Peyer's patch (tissue), 4 donors: ENCODE measurements around the gene ALDH5A1. TPM values are rescaled to one million over a fixed set of nuclear protein-coding genes. Genes with fewer than 3 reads are reported as not detected.
A peak's percentile ranks its signal among the peaks of the same experiment; 100 is the strongest.

ENCODE experiments used
- DNase-seq, 3 donors: peaks; one replicate each; pipeline ENCODE4 v3.0.0-alpha.2; 2017 to 2019
- H3K27ac ChIP-seq, 4 donors: fragments of 200-600 bp; sonication (generic); one replicate each; pipeline ENCODE4 v1.5.1; 2016 to 2019
- H3K27me3 ChIP-seq, 2 donors: fragments of 200-600 bp; sonication (generic); one replicate each; pipeline ENCODE4 v1.5.1; 2019
- H3K36me3 ChIP-seq, 3 donors: fragments of 200-600 bp; sonication (generic); one replicate each; pipeline ENCODE4 v1.5.1; 2016 to 2019
- H3K4me1 ChIP-seq, 4 donors: fragments of 200-600 bp; sonication (generic); one replicate each; pipeline ENCODE4 v1.5.1; 2016 to 2019
- H3K4me3 ChIP-seq, 4 donors: fragments of 200-600 bp; sonication (generic); 1 replicate in 3 of 4; 2 replicates in 1 of 4; pipeline ENCODE4 v1.5.1; 2016 to 2019; ENCODE audit warnings: mild to moderate bottlenecking in 1 of 4
- H3K9me3 ChIP-seq, 4 donors: fragments of 200-600 bp; sonication (generic); one replicate each; pipeline ENCODE4 v1.5.1; 2016 to 2019; ENCODE audit warnings: mild to moderate bottlenecking in 1 of 4
- CTCF ChIP-seq, 6 experiments: fragments of 450-650 bp in 4 of 6; fragments of 200-600 bp in 2 of 6; sonication (generic) in 1 of 6; IDR thresholded peaks; one replicate each; pipeline ENCODE4 v1.5.1; 2017 to 2019; ENCODE audit warnings: antibody characterized with exemption in 6 of 6, mild to moderate bottlenecking in 3 of 6, moderate library complexity in 1 of 6
- POLR2A ChIP-seq, 2 donors: fragments of 450-650 bp; IDR thresholded peaks; one replicate each; pipeline ENCODE4 v1.5.1; 2017; ENCODE audit warnings: antibody characterized with exemption in 2 of 2, mild to moderate bottlenecking in 2 of 2, moderate library complexity in 2 of 2
- total RNA-seq, 4 donors: library from RNA; depleted of rRNA; stranded (reverse); fragments of >200 nt; gene quantifications; one replicate each; pipeline ENCODE4 v1.1.0, GENCODE V29; 2016

Gene ALDH5A1
- total RNA-seq, 4 donors from 2014 or later: 3.5 to 25.6 (median 8.8) TPM

GRCh38 chr6:24493945-24494820 is 586 bp upstream of the ALDH5A1 start:
- Histone ChIP-seq H3K27ac (peak overlapping the region; percentile 64 to 88 (median 68)), H3K4me3 (peak overlapping the region; percentile 52 to 73 (median 68)), H3K36me3 (no peaks in the 10 kb centered on the region), H3K4me1 (peaks cover 0 to 12% (median 4%) of the 10 kb centered on the region in 4 donors), H3K27me3 (no peaks in the 10 kb centered on the region), H3K9me3 (no peaks in the 10 kb centered on the region)
- no peak for TF ChIP-seq CTCF (IDR thresholded peaks at IDR 0.05)
- no peak for TF ChIP-seq POLR2A (IDR thresholded peaks at IDR 0.05)
- DNase-seq: no peak

- no peaks in the 10 kb centered on the region for H3K9me3 ChIP-seq
- peaks cover 0 to 12% (median 4%) of the 10 kb centered on the region in 4 donors for H3K4me1 ChIP-seq
- H3K27ac ChIP-seq: no peak overlapping the region
- TF ChIP-seq POLR2A (IDR thresholded peaks at IDR 0.05) (no peak), CTCF (IDR thresholded peaks at IDR 0.05) (no peak)
- H3K4me3 ChIP-seq: no peak overlapping the region
- DNase-seq: no peak
- H3K27me3 ChIP-seq: no peaks in the 10 kb centered on the region
- no peaks in the 10 kb centered on the region for H3K36me3 ChIP-seq
Measured at GRCh38 chr6:24497254-24497970, 2.6 kb downstream of the ALDH5A1 start.

GRCh38 chr6:24500683-24501082 is 5.9 kb downstream of the ALDH5A1 start:
- Histone ChIP-seq H3K4me3 (no peak overlapping the region), H3K9me3 (no peaks in the 10 kb centered on the region), H3K36me3 (peaks cover 0 to 11% (median 0%) of the 10 kb centered on the region in 3 donors), H3K27ac (no peak overlapping the region), H3K27me3 (no peaks in the 10 kb centered on the region), H3K4me1 (peaks cover 0 to 1% (median 0%) of the 10 kb centered on the region in 4 donors)
- TF ChIP-seq POLR2A (IDR thresholded peaks at IDR 0.05): no peak
- no peak for TF ChIP-seq CTCF (IDR thresholded peaks at IDR 0.05)
- DNase-seq: no peak

- no peak for TF ChIP-seq CTCF (IDR thresholded peaks at IDR 0.05)
- no peak for TF ChIP-seq POLR2A (IDR thresholded peaks at IDR 0.05)
- Histone ChIP-seq H3K4me3 (no peak overlapping the region), H3K27ac (no peak overlapping the region), H3K4me1 (no peaks in the 10 kb centered on the region), H3K27me3 (no peaks in the 10 kb centered on the region), H3K9me3 (no peaks in the 10 kb centered on the region), H3K36me3 (peaks cover 0 to 11% (median 0%) of the 10 kb centered on the region in 3 donors)
- DNase-seq: no peak
Measured at GRCh38 chr6:24501374-24501773, 6.6 kb downstream of the ALDH5A1 start.

- no peak for TF ChIP-seq CTCF (IDR thresholded peaks at IDR 0.05)
- TF ChIP-seq POLR2A (IDR thresholded peaks at IDR 0.05): no peak
- Histone ChIP-seq H3K9me3 (no peaks in the 10 kb centered on the region), H3K4me1 (no peaks in the 10 kb centered on the region), H3K27ac (no peak overlapping the region), H3K36me3 (peaks cover 0 to 11% (median 0%) of the 10 kb centered on the region in 3 donors), H3K27me3 (no peaks in the 10 kb centered on the region), H3K4me3 (no peak overlapping the region)
- DNase-seq: no peak
Measured at GRCh38 chr6:24501914-24502313, 7.1 kb downstream of the ALDH5A1 start.
